Activated CD8-positive, alpha-beta memory T cell treated with anti-CD3 and anti-CD28 coated beads for 1 hour (primary cell): ENCODE measurements around the gene SLC22A4.

Experiments used
- DNase-seq, 2 donors: peaks; one replicate each; pipeline ENCODE4 v3.0.0-alpha.2; 2020; ENCODE audit warnings: low read depth in 1 of 2; ENCODE audit errors: extremely low read depth in 1 of 2

The SLC22A4 gene

DNA sequence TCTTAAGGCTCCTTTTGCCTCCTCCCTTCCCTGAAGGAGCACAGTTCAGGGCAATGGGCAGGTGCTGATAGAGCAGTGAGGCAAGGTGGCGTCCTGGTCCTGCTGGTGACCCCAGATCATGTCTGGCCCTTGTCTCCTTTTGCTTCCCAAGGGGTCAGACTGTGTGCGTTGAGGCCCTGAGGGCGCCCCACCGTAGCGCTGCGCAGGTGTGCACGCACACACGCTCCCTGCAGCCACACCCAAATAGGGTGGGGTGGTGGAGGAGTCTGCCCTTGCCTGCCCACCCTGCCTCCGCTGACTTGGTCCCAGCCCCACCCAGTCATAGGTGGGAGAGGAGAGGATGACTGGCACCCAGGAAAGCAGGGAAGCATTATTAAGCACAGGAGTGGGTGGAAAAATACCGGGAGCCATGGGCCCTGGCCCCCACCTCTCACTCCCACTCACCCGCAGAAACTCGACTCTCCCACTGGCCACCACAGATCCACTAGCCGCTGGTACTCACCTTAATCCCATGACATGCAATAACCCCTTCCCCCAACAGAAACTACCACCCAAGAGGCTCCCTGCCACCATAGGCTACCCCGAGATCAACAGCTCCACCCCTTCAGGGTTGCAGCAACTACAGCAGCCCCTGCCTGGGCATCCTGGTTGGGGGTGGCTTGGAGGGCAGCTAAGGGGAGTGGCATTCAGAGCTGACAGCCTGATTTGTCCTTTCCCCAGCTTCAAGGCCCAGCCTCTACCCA, 20.0 kb upstream of the SLC22A4 start:
- DNase-seq: no peak

DNA sequence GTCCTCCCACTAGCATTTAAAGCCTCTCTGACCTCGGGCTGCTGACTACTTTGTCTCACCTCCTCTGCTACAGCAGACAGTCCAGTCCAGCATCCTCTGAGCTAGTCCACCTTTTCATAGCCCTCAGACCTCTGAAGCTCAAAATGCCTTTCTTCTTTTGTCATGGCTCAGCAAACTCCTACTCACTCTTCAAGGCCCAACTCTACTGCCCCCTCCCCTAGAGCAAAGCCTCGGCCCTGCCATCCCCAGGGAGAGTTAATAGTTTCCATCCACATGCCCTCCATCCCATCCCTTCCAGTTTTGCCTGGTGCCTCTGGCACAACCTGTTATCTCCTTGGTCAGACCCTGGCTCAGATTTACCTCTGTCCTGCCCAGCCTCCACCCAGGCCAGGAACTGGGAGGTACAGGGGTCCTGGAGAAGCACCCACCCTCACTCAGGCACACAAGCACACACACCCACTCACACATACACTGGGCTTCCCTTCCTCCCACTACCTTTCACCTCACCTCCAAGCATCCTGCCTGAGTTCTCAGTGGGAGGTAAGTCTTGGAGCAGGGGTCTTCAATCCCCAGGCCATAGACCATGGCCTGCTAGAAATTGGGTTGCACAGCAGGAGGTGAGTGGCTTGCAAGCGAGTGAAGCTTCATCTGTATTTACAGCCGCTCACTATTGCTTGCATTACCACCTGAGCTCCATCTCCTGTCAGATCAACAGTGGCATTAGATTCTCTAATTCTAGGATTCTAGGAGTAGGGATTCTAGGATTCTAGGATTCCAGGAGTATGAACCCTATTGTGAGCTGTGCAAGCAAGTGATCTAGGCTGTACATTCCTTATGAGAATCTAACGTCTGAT, 18.6 kb upstream of the SLC22A4 start:
- DNase-seq: no peak

DNA sequence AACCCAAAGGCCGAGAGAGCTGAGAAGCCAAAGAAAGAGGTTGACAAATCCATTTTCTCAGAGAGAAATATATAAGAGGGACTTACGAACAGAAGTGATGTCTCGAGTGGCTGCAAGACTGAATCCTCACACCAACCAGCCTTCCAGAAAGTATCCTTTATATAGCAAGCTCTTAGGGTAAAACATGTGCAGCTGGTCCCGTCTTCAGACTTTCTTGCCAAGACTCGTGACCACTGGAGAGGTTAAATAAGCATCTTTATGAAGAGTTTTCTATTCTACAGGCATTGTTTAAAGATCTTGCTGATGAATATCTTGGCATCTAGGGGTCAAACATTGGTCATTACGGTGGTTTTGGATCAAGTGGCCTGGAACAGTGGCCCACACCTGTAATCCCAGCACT, 16.9 kb upstream of the SLC22A4 start:
- DNase-seq: no peak

DNA sequence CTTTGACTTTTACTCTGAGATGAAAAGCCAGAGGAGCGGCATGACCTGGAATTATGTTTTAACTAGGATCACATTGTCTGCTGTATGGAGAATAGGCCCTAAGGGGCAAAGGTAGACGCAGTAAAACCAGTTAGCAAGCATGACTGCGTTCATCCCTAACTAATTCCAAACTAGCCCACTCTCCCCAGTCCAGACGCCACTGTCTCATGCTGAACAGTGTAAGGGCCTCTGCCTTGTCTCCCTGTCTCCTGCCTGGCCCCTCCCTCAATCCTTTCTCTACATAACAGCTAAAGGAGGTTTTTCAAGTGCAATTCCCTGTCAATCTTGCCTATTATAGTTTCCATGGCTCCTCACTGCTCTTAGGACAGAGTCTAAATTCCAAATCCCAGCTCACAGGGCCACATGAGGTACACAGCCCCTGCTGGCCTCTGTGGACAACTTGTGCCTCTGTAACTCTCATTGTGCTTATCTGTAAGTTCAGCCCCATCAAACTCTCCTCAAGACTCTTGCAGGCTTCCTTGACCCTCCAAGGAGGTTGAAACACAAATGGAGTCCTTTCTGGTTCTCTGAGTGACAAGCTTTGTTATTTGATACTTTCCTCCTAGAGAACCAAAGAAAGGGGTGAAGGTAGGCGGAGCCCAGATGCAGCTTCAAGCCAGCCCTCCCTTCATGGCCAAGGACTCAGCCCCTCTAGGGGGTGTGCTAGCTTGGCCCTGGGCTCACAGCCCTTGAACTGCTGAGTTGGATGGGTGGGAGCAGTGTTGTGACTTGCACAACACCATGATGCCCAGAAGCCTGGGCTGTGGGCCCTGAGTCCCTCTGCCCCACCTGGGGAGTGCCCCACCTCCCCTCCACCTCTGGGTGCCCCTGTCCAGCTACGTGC, 16.0 kb upstream of the SLC22A4 start:
- DNase-seq: no peak

DNA sequence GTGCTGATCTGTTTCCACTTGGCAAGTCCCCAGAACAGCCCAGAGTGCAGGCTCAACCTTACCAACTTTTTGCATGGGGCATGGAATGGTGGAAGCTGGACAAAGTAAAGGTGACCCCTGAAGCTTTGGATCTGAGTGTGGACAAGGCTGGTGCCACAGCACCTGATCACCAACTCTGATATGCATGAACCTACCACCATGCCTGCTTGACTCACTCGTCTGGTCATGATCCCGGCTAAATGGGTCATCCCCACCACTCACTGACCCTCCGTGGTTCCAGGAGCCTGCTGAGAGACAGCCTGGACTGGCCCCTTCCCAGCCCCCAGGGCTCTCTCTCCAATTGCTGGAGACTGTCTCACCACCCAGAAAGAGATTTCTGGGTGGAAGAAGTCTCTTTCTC, 14.4 kb upstream of the SLC22A4 start:
- DNase-seq: no peak

DNA sequence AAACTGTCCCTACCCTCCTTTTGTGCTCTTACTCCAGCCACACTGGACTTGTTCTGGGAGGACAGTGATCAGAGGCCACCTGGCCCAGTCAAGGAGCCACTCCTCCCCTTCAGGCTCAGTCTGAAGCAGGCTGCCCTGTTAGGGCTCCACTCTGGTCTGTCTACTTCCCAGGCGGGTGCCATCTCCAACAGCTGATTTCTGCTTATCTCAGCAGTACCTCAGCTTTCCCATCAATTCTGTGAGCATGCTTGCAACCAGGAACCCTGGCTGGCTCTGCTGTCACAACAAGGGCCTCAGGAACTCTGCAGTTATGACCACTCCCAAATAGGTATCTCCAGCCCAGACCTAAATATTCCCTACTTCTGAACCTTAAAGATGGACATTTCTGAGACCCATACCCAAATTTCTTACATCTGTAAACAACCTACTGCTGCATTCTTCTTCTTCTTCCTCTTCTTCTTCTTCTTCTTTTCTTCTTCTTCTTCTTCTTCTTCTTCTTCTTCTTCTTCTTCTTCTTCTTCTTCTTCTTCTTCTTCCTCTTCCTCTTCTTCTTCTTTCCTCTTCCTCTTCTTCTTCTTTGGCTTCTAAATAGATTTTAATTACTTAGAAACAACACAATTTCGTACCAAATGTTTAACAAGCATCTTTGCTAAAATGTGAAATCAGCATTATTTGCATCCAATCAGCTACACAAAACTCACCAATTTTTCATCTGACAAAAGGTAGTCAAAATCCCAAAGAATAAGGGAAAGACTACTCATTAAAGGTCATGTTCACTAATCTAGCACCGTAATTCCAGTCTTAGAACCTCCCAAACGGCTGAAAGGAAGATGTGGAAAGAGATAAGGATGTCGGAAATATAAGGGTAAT, 13.6 kb upstream of the SLC22A4 start:
- no peak for DNase-seq

DNA sequence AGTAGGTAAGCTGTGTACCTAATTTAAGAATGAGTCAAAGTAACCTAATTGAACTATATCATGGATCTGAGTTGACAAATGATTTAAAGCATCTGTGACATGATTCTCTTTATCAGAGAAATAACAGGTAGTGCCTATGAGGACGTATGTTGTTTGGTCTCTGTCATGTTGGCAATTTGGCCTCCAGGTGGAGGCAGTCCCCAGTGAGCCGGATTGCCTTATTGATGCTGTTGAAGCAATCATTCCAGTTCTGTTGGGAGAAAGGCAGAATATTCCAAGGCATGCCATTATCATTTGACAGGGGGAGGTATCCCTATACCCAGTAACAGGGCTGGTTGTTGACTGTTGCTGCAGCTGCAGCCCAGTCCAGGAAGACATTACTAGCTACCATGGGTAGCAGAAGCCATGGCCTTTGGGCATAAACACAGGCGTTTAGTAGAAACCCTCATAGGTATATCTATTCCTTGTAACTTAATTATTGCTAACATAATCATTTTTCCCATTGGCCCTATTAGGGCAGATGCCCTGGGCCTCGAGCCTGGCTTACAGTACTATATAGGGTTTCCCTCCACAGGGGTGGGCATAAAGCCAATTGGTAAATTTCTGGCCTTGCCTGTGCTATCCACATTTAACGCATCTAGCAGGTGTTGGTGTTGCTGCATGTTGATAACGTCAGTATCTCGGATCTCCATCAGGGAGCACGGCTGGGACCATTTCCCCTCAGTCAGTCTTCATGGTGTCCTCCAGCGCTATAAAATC, 12.2 kb upstream of the SLC22A4 start:
- DNase-seq: no peak

DNA sequence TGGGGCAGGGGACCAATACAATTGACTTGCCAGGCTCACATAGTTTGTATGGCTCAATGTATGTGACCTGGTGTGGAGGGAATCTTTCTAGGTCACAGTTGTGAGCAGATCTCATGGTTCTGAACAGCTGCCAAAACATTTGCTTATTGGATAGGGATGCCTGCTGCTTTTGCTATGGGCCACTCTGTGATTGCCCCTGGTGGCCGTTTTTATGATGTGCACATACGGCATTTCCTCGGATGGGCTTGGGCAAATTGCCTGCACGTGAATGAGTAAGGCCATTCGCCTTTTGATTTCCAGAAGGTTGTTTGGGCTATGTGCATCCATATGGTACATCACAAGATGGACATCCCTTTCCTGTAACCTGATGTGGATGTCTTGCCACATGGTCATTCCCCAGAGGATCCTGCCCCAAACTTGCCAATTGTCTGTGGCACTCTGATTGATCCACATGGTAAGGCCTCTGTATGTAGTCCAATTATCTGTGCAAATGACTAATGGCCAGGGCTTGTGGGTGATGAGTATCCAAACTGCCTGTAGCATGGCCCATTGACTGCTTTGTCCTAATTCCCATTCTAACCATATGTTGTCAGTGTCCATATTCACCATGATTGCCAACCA, 10.7 kb upstream of the SLC22A4 start:
- DNase-seq: no peak

DNA sequence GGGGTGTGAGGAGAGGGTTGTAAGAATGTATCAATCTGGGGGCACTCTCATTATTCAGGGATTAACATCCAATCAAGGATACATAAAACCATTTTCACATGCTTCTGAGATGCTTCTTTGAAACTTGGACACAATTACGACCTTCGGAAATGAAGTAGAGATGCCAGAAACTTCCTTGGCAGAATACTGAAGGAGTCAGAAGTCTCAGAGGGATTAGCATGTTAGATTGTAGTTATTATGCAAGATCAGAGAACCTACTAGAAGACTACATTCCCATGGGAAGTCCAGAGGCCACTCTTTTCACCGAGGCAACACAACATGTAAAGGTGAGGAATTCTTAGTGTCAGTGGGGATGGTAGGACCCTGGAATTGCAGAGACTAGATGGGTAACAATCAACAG, 5.1 kb upstream of the SLC22A4 start:
- no peak for DNase-seq

DNA sequence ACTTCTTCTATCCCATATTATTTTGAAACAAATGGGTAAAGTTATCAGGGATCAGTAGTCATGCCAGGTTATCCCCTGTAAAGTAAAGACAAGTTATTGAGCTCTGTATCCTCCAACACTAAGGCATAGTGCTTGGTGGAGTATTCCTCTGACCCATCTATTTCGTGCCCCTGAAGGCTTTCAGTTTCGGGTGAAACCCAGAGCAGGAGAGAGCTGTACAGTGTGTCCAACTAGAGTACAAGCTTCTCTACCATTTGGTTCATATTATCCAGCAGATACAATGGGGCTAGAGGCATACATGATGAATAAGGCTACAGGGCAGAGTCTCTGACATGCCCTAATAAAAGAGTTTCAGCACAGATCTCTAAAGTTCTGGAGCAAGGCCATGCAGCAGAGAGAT, 3.2 kb upstream of the SLC22A4 start:
- DNase-seq: no peak

DNA sequence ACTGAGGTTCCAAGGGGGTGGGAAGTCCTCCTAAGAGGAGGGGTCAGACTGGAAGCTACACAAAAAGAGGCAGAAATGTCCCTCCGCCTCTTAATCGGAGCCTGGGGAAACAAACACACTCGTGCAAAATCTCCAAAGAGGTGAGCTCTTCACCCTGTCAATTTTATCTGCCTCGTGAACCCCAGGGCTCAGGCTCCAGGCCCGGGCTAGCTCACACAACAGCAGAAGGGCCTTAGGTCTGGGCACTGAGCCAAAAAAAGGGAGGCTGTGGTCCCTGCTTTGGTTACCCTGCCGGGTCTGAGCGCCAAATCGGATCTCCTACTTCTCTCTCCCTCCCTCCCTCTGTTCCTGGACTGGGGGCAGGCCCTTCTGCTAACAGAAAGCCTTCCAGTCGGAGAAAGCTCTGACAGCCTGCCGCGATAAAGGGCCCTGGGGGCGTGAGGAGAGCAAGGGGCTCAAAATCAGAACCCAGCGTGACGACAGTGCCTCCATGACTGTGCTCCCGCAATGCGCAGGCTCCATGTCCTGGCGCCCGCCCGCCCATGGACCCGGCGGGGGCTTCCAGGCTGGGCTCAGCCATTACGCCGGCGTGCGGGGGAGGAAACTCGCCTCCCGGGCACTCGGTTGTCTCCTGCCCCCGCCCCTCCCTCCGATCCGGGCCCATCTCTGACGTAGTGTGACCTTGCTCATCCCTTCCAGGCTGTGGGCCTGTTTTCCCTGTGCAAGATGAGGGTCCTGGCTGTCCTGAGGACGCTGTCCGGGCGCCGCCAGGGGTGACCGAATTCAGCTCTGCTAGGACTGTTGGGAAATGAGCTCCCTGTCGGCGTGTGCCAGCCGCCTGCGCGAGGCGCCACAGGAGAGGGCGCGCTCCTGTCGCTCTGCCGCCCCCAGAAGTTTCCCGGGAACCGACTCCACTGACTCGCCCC, 865 bp upstream of the SLC22A4 start:
- DNase-seq: peak in 1 of 2 donors; percentile 44

DNA sequence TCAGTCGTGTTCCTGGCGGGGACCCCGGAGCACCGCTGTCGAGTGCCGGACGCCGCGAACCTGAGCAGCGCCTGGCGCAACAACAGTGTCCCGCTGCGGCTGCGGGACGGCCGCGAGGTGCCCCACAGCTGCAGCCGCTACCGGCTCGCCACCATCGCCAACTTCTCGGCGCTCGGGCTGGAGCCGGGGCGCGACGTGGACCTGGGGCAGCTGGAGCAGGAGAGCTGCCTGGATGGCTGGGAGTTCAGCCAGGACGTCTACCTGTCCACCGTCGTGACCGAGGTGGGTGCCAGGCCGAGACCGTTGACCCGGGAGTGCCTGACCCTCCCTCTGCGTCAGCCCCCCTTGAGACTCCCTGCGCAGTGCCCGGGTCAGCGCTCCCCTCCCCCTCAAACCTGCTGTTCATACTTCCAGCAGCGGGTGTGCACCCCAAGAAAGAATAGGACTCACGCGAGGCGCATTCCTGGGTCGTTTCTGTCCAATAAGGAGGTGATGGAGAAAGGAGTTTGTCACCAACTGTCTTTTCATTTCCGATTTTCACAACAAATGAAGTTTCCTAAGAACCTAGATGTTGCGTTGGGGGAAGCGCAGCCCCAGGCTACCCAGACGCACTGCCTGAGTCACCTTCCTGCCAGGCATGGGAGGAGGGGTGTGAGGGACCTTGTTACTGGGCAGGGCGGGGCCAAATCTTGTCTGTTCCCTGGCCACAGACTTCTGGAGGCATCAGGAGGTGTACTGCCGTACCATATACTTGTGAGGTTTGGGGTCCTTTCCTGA, 722 bp downstream of the SLC22A4 start:
- peak; percentile 44 to 54 for DNase-seq

DNA sequence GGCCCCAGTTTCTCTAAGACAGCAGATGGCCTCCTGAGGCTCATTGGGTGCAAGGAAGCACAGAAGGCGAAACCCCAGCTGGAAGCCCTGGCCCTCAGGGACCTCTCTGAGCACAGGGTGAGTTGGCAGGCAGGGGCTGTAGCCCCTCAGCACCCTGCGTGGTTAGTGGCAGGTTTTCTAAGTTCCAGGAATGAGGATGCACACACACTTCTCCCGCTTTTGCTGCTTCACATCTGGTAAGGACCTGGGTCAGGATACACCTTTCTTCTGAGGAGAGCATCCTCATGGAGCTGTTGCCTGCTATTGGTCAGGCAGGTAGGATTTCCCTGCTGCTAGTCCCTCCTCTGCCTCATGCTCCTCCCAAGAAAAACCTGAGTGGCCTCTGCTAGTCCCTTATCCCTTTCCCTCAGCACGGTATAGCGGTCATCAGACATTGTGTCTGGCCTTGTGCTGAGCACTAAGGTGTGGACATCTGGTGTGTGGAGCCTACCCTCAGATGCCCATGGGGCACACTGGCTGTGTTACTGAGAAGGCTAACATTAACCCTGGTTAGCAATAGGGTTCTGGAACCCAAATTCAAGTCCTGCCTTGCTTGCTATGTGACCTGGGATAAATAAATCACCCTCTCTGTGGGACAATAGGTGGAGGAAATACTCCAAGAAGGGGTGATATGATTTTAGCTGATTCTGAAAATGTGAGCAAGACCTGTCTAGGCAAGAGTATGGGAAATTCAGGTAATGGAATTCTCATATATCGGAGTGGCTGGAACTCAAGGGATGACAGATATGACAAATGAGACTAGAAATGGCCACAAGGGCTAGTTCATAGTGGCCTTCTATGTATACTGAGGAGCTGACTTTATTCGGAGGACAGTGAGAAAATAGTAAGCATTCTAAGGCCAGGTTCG, 1.6 kb downstream of the SLC22A4 start:
- DNase-seq: no peak

DNA sequence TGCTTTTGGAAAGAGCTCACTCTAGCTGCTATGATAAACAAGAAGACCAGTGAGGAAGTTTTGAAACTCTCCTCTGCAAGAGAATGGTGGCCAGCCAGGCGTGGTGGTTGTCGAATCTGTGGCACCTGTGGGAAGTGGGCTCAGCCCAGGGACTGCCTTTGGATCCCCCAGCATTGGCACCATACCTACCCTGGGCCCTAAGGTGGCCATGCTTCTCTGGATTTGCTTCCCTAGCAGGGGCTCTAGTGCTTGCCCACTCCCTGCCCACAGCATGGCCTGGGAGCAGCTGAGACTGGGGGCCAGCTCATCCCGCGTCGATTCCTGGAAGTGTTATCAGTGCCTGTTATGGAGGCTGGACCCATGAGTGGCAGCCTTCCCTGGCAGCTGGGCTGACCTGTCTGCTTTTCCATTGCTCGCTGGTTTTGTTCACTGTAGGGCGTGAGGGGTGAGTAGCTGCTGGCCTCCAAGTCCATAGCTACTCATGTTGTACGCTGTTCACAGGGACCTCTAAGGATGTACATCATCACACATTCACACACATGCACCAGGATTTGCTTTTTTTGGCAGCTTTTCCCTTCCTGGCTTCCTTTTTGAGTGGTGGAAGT, 2.3 kb downstream of the SLC22A4 start:
- no peak for DNase-seq

DNA sequence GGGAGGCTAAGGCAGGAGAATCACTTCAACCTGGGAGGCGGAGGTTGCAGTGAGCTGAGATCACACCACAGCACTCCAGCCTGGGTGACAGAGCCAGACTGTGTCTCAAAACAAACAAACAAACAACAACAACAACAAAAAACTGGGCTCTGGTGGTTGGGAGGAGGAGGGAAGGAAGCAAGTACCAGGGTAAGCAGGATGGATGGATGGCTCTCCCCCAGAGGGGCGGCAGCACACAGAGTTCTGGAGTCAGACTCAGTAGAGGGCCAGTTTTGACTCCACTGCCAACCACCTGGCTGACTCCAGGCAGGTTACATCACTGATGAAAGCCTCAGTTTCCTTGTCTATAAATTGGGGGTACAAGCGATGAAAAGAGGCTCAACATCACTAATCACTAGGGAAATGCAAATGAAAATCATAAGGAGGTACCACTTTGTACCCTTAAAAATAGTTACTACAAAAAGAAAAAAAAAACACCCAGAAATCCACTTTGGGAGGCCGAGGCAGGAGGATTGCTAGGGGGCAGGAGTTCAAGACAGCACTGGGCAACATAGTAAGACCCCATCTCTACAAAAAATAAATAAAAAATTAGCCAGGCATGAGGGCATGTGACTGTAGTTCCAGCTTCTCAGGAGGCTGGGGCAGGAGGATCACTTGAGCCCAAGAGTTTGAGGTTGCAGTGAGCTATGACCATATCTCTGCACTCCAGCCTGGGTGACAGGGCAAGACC, 3.2 kb downstream of the SLC22A4 start:
- DNase-seq: no peak
